D721Med (cell line): ENCODE measurements around the gene KCNJ6.

Experiments
- DNase-seq: peaks from one replicate; pipeline ENCODE4 v3.0.0; 2011; ENCODE audit warnings: low spot score; ENCODE audit not compliant: insufficient read length
- FAIRE-seq: peaks from 2 replicates; lab custom pipeline; 2011; peaks lifted over from hg19 to GRCh38; lab: Jason Lieb, UNC
- CTCF ChIP-seq: IDR thresholded peaks from 2 replicates; pipeline ENCODE4 v1.5.1; 2012; ENCODE audit warnings: mild to moderate bottlenecking, control low read depth; ENCODE audit not compliant: insufficient read depth; ENCODE audit errors: missing control alignments

Gene KCNJ6

GRCh38 chr21:37868446-37869295, 47.6 kb downstream of the KCNJ6 start:
- FAIRE-seq = no peak
- TF ChIP-seq CTCF = no peak
- no peak for DNase-seq

- FAIRE-seq (no peak), DNase-seq (no peak)
- no peak for TF ChIP-seq CTCF
These were observed 50.2 kb downstream of the KCNJ6 start for GRCh38 chr21:37866027-37866426.

- DNase-seq = no peak
- FAIRE-seq = no peak
- TF ChIP-seq CTCF = no peak
These were observed 51.1 kb downstream of the KCNJ6 start for GRCh38 chr21:37865156-37865555.

- TF ChIP-seq CTCF = no peak
- DNase-seq (no peak), FAIRE-seq (no peak)
These were observed 52.4 kb downstream of the KCNJ6 start for GRCh38 chr21:37863842-37864241.

GRCh38 chr21:37862536-37862935, 53.7 kb downstream of the KCNJ6 start:
- no peak for TF ChIP-seq CTCF
- FAIRE-seq (no peak), DNase-seq (no peak)

GRCh38 chr21:37861561-37861960, 54.7 kb downstream of the KCNJ6 start:
- FAIRE-seq (no peak), DNase-seq (no peak)
- no peak for TF ChIP-seq CTCF

- FAIRE-seq = no peak
- DNase-seq = no peak
- no peak for TF ChIP-seq CTCF
These were observed 55.8 kb downstream of the KCNJ6 start for GRCh38 chr21:37860416-37860815.
